Stimulated activated CD8-positive, alpha-beta memory T cell treated with anti-CD3 and anti-CD28 coated beads, Interleukin-2, amount 100 ng/mL, for 48 hours (primary cell): ENCODE data around the gene UBXN1.
"Not testable (repeated sequence)": the region's sequence is repeated elsewhere in the genome, so short reads cannot be mapped to it uniquely, and the experiment has no call there.

Experiments used
- DNase-seq, 2 donors: peaks; one replicate each; pipeline ENCODE4 v3.0.0-alpha.2; 2020; ENCODE audit warnings: low read depth in 2 of 2

UBXN1 gene

DNA sequence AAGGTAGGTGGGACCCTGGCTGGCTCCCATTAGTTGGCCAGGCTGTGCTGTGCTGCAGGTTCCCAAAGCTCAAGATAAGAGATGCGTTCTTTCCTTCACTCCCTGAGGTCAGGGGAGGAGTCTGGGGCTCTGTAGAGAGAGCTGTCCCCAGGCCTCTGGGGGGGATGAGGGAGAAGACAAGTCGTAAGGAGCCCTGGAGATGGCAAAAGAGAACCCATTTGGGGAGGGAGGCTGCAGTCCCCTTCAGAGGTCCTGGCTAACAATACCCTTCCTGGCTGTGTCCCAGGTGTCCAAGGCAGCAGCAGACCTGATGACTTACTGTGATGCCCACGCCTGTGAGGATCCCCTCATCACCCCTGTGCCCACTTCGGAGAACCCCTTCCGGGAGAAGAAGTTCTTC is 29.5 kb upstream of the UBXN1 start:
- no peak for DNase-seq

GRCh38 chr11:62707277-62707861 is 28.5 kb upstream of the UBXN1 start, which contains the start of the genes BSCL2 and GNG3:
Gene BSCL2, minus strand, starts transcription at chr11:62707424. Its CDS starts 229 bp downstream, at chr11:62707195.
Gene GNG3, plus strand, starts transcription at chr11:62707676. Its CDS starts 620 bp downstream, at chr11:62708296.
- DNase-seq = no peak

- no peak for DNase-seq
These were observed 28.0 kb upstream of the UBXN1 start for GRCh38 chr11:62706850-62707247.

- DNase-seq = peak; percentile 94 to 97
These were observed 27.3 kb upstream of the UBXN1 start for GRCh38 chr11:62705880-62706849.

- no peak for DNase-seq
These were observed 26.5 kb upstream of the UBXN1 start for GRCh38 chr11:62705413-62705812.

- DNase-seq = not testable (repeated sequence)
These were observed 25.0 kb upstream of the UBXN1 start for GRCh38 chr11:62703921-62704320.

GRCh38 chr11:62702246-62702645 is 23.4 kb upstream of the UBXN1 start:
- no peak for DNase-seq

GRCh38 chr11:62694455-62695167 is 15.7 kb upstream of the UBXN1 start:
- DNase-seq = peak; percentile 46 to 55

GRCh38 chr11:62693624-62694023 is 14.8 kb upstream of the UBXN1 start:
- not testable (repeated sequence) for DNase-seq

- DNase-seq = no peak
These were observed 10.7 kb upstream of the UBXN1 start, which contains the start of gene LRRN4CL for GRCh38 chr11:62689421-62690183. Gene LRRN4CL, minus strand, starts transcription at chr11:62689530. Its CDS starts 1,022 bp downstream, at chr11:62688508.

GRCh38 chr11:62688491-62688890 is 9.6 kb upstream of the UBXN1 start:
- DNase-seq = no peak

DNA sequence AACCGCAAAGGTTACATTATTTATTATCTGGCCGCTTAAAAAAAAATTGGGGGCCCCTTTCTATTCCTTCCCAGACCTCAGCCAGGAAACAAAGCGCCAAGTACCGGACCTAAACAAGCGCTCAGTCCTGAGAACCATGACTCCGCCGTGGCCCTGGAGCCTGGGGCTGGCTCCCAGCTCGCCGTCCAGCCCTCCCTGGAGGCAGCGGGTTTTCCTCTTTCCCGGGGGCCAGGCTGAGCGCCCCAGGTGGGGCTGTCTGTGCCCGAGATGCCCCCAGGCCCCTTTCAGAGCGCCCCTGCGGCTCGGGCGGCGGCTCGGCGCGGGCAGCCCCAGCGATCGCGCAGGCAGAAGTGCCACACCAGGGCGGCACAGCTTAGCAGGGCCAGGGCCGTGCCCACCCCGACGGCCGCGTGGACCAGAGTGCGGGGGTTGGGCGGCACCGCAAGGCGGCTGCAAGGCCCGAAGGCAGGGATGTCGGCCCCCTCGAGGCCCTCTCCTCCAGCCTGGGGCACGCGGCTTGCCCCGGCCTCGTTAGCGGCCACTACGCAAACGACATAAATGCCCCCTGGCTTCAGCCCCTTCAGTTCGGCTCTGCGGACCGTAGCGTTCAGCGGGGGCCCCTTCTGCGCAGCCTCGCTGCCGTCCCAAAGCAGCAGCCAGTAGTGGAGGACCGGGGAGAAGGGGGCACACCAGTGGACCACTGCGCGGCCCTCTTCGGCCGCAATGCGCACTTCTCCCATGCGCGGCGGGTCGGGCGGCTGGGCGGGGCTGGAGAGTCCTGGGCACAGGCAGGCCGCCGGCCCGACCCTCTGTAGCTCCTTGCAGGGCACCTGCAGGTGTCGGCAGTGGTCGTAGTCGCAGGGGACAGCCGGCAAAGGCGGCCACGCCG is 8.9 kb upstream of the UBXN1 start:
- DNase-seq = no peak

DNA sequence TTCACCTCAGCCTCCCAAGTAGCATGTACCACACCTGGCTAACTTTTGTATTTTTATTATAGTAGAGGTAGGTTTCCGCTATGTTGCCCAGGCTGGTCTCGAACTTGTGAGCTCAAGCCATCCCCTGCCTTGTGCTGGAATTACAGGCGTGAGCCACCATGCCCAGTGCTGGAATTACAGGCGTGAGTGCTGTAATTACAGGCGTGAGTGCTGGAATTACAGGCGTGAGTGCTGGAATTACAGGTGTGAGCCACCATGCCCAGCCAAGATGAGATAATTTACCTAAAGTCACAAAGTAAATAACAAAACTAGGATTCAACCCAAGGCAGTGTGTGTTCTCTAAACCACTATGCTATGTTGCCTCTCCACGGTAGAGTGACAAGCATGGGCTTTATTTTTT is 3.6 kb upstream of the UBXN1 start:
- no peak for DNase-seq

- DNase-seq = no peak
These were observed 2.0 kb upstream of the UBXN1 start for GRCh38 chr11:62680825-62681240.

DNA sequence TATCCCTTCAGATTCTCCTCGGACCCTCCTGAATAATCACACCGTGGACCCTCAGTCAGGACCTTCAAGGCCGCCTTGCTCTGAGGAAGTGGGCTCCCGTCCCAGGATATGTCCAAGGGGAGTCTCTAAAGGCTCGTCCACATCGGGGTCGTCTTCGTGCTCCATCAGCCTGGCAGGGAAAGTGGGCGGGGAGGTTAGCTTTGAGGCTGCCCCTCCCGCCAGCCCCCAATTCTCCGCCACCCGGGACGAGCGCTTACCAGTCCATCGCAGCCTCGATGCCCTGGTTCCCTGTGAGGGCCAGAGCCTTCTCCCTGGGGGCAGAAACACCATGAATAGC is 472 bp downstream of the UBXN1 start:
- no peak for DNase-seq

GRCh38 chr11:62677714-62678113 is 1.2 kb downstream of the UBXN1 start:
- DNase-seq = no peak

GRCh38 chr11:62677156-62677555 is 1.7 kb downstream of the UBXN1 start:
- no peak for DNase-seq

DNA sequence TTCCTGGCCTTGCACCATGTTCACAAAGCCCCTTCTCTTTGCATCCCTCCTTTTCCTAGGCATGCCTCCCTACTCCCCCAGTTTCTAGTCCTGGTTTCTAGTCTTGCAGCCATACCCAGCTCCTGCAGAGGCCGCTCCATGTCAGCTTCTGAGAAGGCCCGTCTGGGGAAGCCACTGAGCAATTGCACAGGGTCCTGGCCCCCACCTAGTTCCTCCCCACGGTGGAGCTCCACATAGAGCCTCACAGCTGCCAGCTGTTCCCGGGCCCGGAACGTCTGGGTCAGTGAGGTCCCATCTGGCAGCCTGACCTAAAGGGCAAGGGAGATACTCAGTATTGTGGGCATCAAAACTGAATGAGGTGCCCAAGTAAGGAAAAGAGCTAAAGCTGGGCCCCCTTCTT is 2.2 kb downstream of the UBXN1 start:
- DNase-seq = no peak

- not testable (repeated sequence) for DNase-seq
These were observed 3.5 kb downstream of the UBXN1 start for GRCh38 chr11:62675415-62675814.

DNA sequence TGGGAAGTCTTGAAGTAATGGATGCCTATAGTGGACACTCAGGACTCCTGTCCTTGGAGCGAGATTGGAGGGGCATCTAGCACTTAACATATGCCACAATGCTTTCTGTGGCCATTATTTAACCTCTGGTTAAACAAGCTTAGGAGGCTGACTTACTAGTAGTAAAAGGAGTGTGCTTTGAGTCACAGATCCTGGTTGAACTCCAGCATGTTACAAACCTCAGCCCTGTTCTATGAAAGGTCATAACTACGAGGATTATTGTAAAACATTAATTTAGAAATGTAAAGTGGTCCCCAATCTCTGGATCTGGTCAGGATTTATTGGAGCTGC is 5.7 kb downstream of the UBXN1 start:
- DNase-seq = no peak
